ENCODE results near the gene LMO2.

The LMO2 gene

GRCh38 chr11:33913991-33914390 lies 22.1 kb upstream of the LMO2 start:
- Histone ChIP-seq H3K79me2 (ENCODE audit: control insufficient read depth, insufficient read depth, low read length, unreplicated experiment) (no peaks in the 10 kb centered on the region), H3K4me1 (ENCODE audit: control insufficient read depth, insufficient read depth, low read length, unreplicated experiment) (peaks cover 25% of the 10 kb centered on the region), H3K4me3 (ENCODE audit: low read depth, low read length) (no peak overlapping the region), H2AFZ (ENCODE audit: low read length, unreplicated experiment) (no peak overlapping the region), H3K27me3 (ENCODE audit: insufficient read depth, low read length) (peaks cover 7% of the 10 kb centered on the region; the same call in 1 of the 2 replicates), H3K36me3 (ENCODE audit: insufficient read depth, low read length) (no peaks in the 10 kb centered on the region), H3K27ac (ENCODE audit: low read depth, low read length) (no peak overlapping the region)

GRCh38 chr11:33912405-33913361 lies 20.8 kb upstream of the LMO2 start:
- Histone ChIP-seq H2AFZ (ENCODE audit: low read length, unreplicated experiment) (no peak overlapping the region), H3K27ac (ENCODE audit: low read depth, low read length) (no peak overlapping the region), H3K4me1 (ENCODE audit: control insufficient read depth, insufficient read depth, low read length, unreplicated experiment) (peaks cover 25% of the 10 kb centered on the region), H3K27me3 (ENCODE audit: insufficient read depth, low read length) (peaks cover 5% of the 10 kb centered on the region; the same call in 1 of the 2 replicates), H3K4me3 (ENCODE audit: low read depth, low read length) (no peak overlapping the region), H3K36me3 (ENCODE audit: insufficient read depth, low read length) (no peaks in the 10 kb centered on the region), H3K79me2 (ENCODE audit: control insufficient read depth, insufficient read depth, low read length, unreplicated experiment) (no peaks in the 10 kb centered on the region)

GRCh38 chr11:33910958-33911339 lies 19.1 kb upstream of the LMO2 start:
- Histone ChIP-seq H3K4me1 (ENCODE audit: control insufficient read depth, insufficient read depth, low read length, unreplicated experiment) (peaks cover 25% of the 10 kb centered on the region), H3K4me3 (ENCODE audit: low read depth, low read length) (no peak overlapping the region), H3K36me3 (ENCODE audit: insufficient read depth, low read length) (no peaks in the 10 kb centered on the region), H3K27me3 (ENCODE audit: insufficient read depth, low read length) (no peaks in the 10 kb centered on the region), H3K79me2 (ENCODE audit: control insufficient read depth, insufficient read depth, low read length, unreplicated experiment) (no peaks in the 10 kb centered on the region), H2AFZ (ENCODE audit: low read length, unreplicated experiment) (no peak overlapping the region), H3K27ac (ENCODE audit: low read depth, low read length) (no peak overlapping the region)

GRCh38 chr11:33910296-33910957 lies 18.6 kb upstream of the LMO2 start:
- no peak overlapping the region for H3K27ac ChIP-seq (ENCODE audit: low read depth, low read length)
- no peaks in the 10 kb centered on the region for H3K27me3 ChIP-seq (ENCODE audit: insufficient read depth, low read length)
- H3K79me2 ChIP-seq (ENCODE audit: control insufficient read depth, insufficient read depth, low read length, unreplicated experiment), result no peaks in the 10 kb centered on the region
- H3K36me3 ChIP-seq (ENCODE audit: insufficient read depth, low read length), result no peaks in the 10 kb centered on the region
- peaks cover 25% of the 10 kb centered on the region for H3K4me1 ChIP-seq (ENCODE audit: control insufficient read depth, insufficient read depth, low read length, unreplicated experiment)
- H3K4me3 ChIP-seq (ENCODE audit: low read depth, low read length), result no peak overlapping the region
- H2AFZ ChIP-seq (ENCODE audit: low read length, unreplicated experiment), result no peak overlapping the region

GRCh38 chr11:33909552-33909951 lies 17.7 kb upstream of the LMO2 start:
- no peaks in the 10 kb centered on the region for H3K36me3 ChIP-seq (ENCODE audit: insufficient read depth, low read length)
- H3K79me2 ChIP-seq (ENCODE audit: control insufficient read depth, insufficient read depth, low read length, unreplicated experiment), result no peaks in the 10 kb centered on the region
- H3K4me1 ChIP-seq (ENCODE audit: control insufficient read depth, insufficient read depth, low read length, unreplicated experiment), result peaks cover 25% of the 10 kb centered on the region
- H3K27ac ChIP-seq (ENCODE audit: low read depth, low read length), result no peak overlapping the region
- H3K4me3 ChIP-seq (ENCODE audit: low read depth, low read length), result no peak overlapping the region
- no peaks in the 10 kb centered on the region for H3K27me3 ChIP-seq (ENCODE audit: insufficient read depth, low read length)
- H2AFZ ChIP-seq (ENCODE audit: low read length, unreplicated experiment), result no peak overlapping the region

- no peak overlapping the region for H3K27ac ChIP-seq (ENCODE audit: low read depth, low read length)
- no peaks in the 10 kb centered on the region for H3K79me2 ChIP-seq (ENCODE audit: control insufficient read depth, insufficient read depth, low read length, unreplicated experiment)
- no peak overlapping the region for H3K4me3 ChIP-seq (ENCODE audit: low read depth, low read length)
- H3K4me1 ChIP-seq (ENCODE audit: control insufficient read depth, insufficient read depth, low read length, unreplicated experiment), result peaks cover 25% of the 10 kb centered on the region
- H3K36me3 ChIP-seq (ENCODE audit: insufficient read depth, low read length), result no peaks in the 10 kb centered on the region
- no peak overlapping the region for H2AFZ ChIP-seq (ENCODE audit: low read length, unreplicated experiment)
- no peaks in the 10 kb centered on the region for H3K27me3 ChIP-seq (ENCODE audit: insufficient read depth, low read length)
Measured at GRCh38 chr11:33909150-33909549, 17.3 kb upstream of the LMO2 start.

- Histone ChIP-seq H3K27ac (ENCODE audit: low read depth, low read length) (no peak overlapping the region), H3K27me3 (ENCODE audit: insufficient read depth, low read length) (peaks cover under 1% of the 10 kb centered on the region; the same call in 1 of the 2 replicates), H3K4me1 (ENCODE audit: control insufficient read depth, insufficient read depth, low read length, unreplicated experiment) (peaks cover 17% of the 10 kb centered on the region), H3K79me2 (ENCODE audit: control insufficient read depth, insufficient read depth, low read length, unreplicated experiment) (no peaks in the 10 kb centered on the region), H3K36me3 (ENCODE audit: insufficient read depth, low read length) (no peaks in the 10 kb centered on the region), H2AFZ (ENCODE audit: low read length, unreplicated experiment) (no peak overlapping the region), H3K4me3 (ENCODE audit: low read depth, low read length) (no peak overlapping the region)
Measured at GRCh38 chr11:33907421-33907820, 15.5 kb upstream of the LMO2 start.

- Histone ChIP-seq H3K36me3 (ENCODE audit: insufficient read depth, low read length) (no peaks in the 10 kb centered on the region), H3K27me3 (ENCODE audit: insufficient read depth, low read length) (peaks cover 3% of the 10 kb centered on the region; the same call in 1 of the 2 replicates), H3K4me3 (ENCODE audit: low read depth, low read length) (no peak overlapping the region), H2AFZ (ENCODE audit: low read length, unreplicated experiment) (no peak overlapping the region), H3K27ac (ENCODE audit: low read depth, low read length) (no peak overlapping the region), H3K79me2 (ENCODE audit: control insufficient read depth, insufficient read depth, low read length, unreplicated experiment) (no peaks in the 10 kb centered on the region), H3K4me1 (ENCODE audit: control insufficient read depth, insufficient read depth, low read length, unreplicated experiment) (peaks cover 14% of the 10 kb centered on the region)
Measured at GRCh38 chr11:33906484-33907186, 14.8 kb upstream of the LMO2 start.

GRCh38 chr11:33904102-33904501 lies 12.2 kb upstream of the LMO2 start:
- no peak overlapping the region for H2AFZ ChIP-seq (ENCODE audit: low read length, unreplicated experiment)
- peaks cover 3% of the 10 kb centered on the region; the same call in 1 of the 2 replicates for H3K27me3 ChIP-seq (ENCODE audit: insufficient read depth, low read length)

GRCh38 chr11:33900159-33900840 lies 8.4 kb upstream of the LMO2 start:
- no peak overlapping the region for H2AFZ ChIP-seq (ENCODE audit: low read length, unreplicated experiment)
- no peaks in the 10 kb centered on the region for H3K79me2 ChIP-seq (ENCODE audit: control insufficient read depth, insufficient read depth, low read length, unreplicated experiment)
- H3K27me3 ChIP-seq (ENCODE audit: insufficient read depth, low read length), result peaks cover 3% of the 10 kb centered on the region; the same call in 1 of the 2 replicates
- peaks cover 12% of the 10 kb centered on the region for H3K4me1 ChIP-seq (ENCODE audit: control insufficient read depth, insufficient read depth, low read length, unreplicated experiment)
- H3K36me3 ChIP-seq (ENCODE audit: insufficient read depth, low read length), result no peaks in the 10 kb centered on the region
- H3K4me3 ChIP-seq (ENCODE audit: low read depth, low read length), result no peak overlapping the region
- no peak overlapping the region for H3K27ac ChIP-seq (ENCODE audit: low read depth, low read length)

More at GRCh38 chr11:33904102-33904501, 12.2 kb upstream of the LMO2 start:
- Histone ChIP-seq H3K4me3 (ENCODE audit: low read depth, low read length) (no peak overlapping the region), H3K36me3 (ENCODE audit: insufficient read depth, low read length) (no peaks in the 10 kb centered on the region), H3K79me2 (ENCODE audit: control insufficient read depth, insufficient read depth, low read length, unreplicated experiment) (no peaks in the 10 kb centered on the region), H3K27ac (ENCODE audit: low read depth, low read length) (no peak overlapping the region), H3K4me1 (ENCODE audit: control insufficient read depth, insufficient read depth, low read length, unreplicated experiment) (peaks cover 8% of the 10 kb centered on the region)
